ENCODE results near the gene ACP5.
"Not testable (repeated sequence)": the region's sequence is repeated elsewhere in the genome, so short reads cannot be mapped to it uniquely, and the experiment has no call there.

The ACP5 gene

DNA sequence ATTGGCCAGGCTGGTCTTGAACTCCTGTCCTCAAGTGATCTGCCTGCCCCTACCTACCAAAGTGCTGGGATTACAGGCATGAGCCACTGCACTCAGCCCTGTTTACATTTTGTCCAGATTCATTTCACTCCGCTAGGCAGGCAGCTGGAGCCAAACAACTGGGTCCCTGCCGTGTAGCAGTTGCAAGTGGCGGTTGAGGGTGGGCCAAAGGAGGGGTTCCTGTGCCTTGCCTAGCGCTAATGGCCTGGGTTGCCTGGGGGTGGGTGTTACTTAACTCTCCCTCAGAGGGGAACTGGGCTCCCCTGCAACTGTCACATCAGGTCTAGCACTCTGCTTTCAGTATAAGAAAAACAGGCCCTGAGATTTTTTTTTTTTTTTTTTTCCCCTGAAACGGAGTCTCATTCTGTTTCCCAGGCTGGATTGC lies 7.4 kb downstream of the ACP5 start:
- H3K9me2 ChIP-seq (replicated peaks; ENCODE audit: low read depth, low read length), result no peaks in the 10 kb centered on the region
- no peak overlapping the region for H2AFZ ChIP-seq (ENCODE audit: low read length)
- no peak overlapping the region for H3K9ac ChIP-seq (ENCODE audit: low read depth, low read length, poor library complexity, severe bottlenecking)
- H3F3A ChIP-seq (ENCODE audit: low read depth), result no peaks in the 10 kb centered on the region
- no peaks in the 10 kb centered on the region for H3K27me3 ChIP-seq (ENCODE audit: insufficient read depth, low read length, poor library complexity, severe bottlenecking)
- H3K36me3 ChIP-seq (ENCODE audit: insufficient read depth, low read length), result no peaks in the 10 kb centered on the region
- no peak overlapping the region for H3K4me3 ChIP-seq (ENCODE audit: low read length, poor library complexity, severe bottlenecking)
- no peaks in the 10 kb centered on the region for H4K20me1 ChIP-seq (ENCODE audit: insufficient read depth, low read length, poor library complexity, severe bottlenecking)
- H3K4me1 ChIP-seq (ENCODE audit: insufficient read depth, low read length, poor library complexity, severe bottlenecking), result peaks cover 4% of the 10 kb centered on the region
- TF ChIP-seq, protein P1, sequence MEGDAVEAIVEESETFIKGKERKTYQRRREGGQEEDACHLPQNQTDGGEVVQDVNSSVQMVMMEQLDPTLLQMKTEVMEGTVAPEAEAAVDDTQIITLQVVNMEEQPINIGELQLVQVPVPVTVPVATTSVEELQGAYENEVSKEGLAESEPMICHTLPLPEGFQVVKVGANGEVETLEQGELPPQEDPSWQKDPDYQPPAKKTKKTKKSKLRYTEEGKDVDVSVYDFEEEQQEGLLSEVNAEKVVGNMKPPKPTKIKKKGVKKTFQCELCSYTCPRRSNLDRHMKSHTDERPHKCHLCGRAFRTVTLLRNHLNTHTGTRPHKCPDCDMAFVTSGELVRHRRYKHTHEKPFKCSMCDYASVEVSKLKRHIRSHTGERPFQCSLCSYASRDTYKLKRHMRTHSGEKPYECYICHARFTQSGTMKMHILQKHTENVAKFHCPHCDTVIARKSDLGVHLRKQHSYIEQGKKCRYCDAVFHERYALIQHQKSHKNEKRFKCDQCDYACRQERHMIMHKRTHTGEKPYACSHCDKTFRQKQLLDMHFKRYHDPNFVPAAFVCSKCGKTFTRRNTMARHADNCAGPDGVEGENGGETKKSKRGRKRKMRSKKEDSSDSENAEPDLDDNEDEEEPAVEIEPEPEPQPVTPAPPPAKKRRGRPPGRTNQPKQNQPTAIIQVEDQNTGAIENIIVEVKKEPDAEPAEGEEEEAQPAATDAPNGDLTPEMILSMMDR (conservative IDR thresholded peaks at IDR 0.05; ENCODE audit: low read length), result no peak
- no peak for TF ChIP-seq EZH2phosphoT487 (IDR thresholded peaks at IDR 0.05; ENCODE audit: borderline replicate concordance)
- H3K4me2 ChIP-seq (ENCODE audit: low read depth, low read length, poor library complexity, severe bottlenecking), result no peak overlapping the region
- H3K79me2 ChIP-seq (ENCODE audit: insufficient read depth, low read length), result no peaks in the 10 kb centered on the region
- H3K9me3 ChIP-seq (ENCODE audit: insufficient read depth, low read depth, low read length), result no peaks in the 10 kb centered on the region

DNA sequence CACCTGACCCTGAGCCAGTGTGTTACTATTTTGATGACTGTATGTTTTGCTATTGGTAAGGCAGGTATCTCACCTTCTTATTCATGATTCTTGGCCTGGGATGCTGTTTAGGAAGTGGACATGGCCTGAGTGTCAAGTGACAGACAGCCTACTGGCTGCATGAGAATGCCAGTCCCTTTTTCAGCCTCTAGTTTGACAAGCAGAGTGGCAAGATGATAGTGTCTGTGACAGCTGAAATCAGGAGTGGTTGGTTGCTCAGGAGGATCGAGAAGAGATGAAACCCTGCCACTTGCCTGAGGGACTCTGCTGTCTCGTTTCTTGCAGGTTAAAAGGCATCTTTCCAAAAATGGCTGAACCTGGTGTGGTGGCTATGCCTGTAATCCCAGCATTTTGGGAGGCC lies 11.3 kb downstream of the ACP5 start:
- no peak overlapping the region for H3K4me3 ChIP-seq (ENCODE audit: low read length, poor library complexity, severe bottlenecking)
- TF ChIP-seq, protein P1 (conservative IDR thresholded peaks at IDR 0.05; ENCODE audit: low read length), result no peak
- H2AFZ ChIP-seq (ENCODE audit: low read length), result no peak overlapping the region
- no peaks in the 10 kb centered on the region for H3K9me3 ChIP-seq (ENCODE audit: insufficient read depth, low read depth, low read length)
- no peaks in the 10 kb centered on the region for H4K20me1 ChIP-seq (ENCODE audit: insufficient read depth, low read length, poor library complexity, severe bottlenecking)
- H3K36me3 ChIP-seq (ENCODE audit: insufficient read depth, low read length), result no peaks in the 10 kb centered on the region
- no peaks in the 10 kb centered on the region for H3K27me3 ChIP-seq (ENCODE audit: insufficient read depth, low read length, poor library complexity, severe bottlenecking)
- H3K4me2 ChIP-seq (ENCODE audit: low read depth, low read length, poor library complexity, severe bottlenecking), result no peak overlapping the region
- peaks cover 4% of the 10 kb centered on the region for H3K4me1 ChIP-seq (ENCODE audit: insufficient read depth, low read length, poor library complexity, severe bottlenecking)
- no peaks in the 10 kb centered on the region for H3K79me2 ChIP-seq (ENCODE audit: insufficient read depth, low read length)
- H3K9ac ChIP-seq (ENCODE audit: low read depth, low read length, poor library complexity, severe bottlenecking), result no peak overlapping the region
- H3K9me2 ChIP-seq (replicated peaks; ENCODE audit: low read depth, low read length), result no peaks in the 10 kb centered on the region
- H3F3A ChIP-seq (ENCODE audit: low read depth), result no peaks in the 10 kb centered on the region

DNA sequence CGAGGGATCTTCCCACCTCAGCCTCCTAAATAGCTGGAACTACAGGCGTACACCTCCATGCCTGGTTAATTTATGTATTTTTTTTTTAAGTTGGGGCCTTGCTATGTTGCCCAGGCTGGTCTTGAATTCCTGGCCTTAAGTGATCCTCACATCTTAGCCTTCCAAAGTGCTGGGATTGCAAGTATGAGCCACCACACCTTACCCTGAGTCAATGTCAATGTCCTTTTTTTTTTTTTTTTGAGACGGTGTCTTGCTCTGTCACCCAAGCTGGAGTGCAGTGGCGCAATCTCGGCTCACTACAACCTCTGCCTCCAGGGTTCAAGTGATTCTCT lies 11.8 kb downstream of the ACP5 start:
- H4K20me1 ChIP-seq (ENCODE audit: insufficient read depth, low read length, poor library complexity, severe bottlenecking); H2AFZ ChIP-seq (ENCODE audit: low read length); H3K4me2 ChIP-seq (ENCODE audit: low read depth, low read length, poor library complexity, severe bottlenecking); H3K79me2 ChIP-seq (ENCODE audit: insufficient read depth, low read length); H3K27me3 ChIP-seq (ENCODE audit: insufficient read depth, low read length, poor library complexity, severe bottlenecking); H3F3A ChIP-seq (ENCODE audit: low read depth); H3K36me3 ChIP-seq (ENCODE audit: insufficient read depth, low read length); H3K4me1 ChIP-seq (ENCODE audit: insufficient read depth, low read length, poor library complexity, severe bottlenecking); H3K4me3 ChIP-seq (ENCODE audit: low read length, poor library complexity, severe bottlenecking); H3K9ac ChIP-seq (ENCODE audit: low read depth, low read length, poor library complexity, severe bottlenecking); H3K9me2 ChIP-seq (replicated peaks; ENCODE audit: low read depth, low read length); H3K9me3 ChIP-seq (ENCODE audit: insufficient read depth, low read depth, low read length): not testable (repeated sequence)

DNA sequence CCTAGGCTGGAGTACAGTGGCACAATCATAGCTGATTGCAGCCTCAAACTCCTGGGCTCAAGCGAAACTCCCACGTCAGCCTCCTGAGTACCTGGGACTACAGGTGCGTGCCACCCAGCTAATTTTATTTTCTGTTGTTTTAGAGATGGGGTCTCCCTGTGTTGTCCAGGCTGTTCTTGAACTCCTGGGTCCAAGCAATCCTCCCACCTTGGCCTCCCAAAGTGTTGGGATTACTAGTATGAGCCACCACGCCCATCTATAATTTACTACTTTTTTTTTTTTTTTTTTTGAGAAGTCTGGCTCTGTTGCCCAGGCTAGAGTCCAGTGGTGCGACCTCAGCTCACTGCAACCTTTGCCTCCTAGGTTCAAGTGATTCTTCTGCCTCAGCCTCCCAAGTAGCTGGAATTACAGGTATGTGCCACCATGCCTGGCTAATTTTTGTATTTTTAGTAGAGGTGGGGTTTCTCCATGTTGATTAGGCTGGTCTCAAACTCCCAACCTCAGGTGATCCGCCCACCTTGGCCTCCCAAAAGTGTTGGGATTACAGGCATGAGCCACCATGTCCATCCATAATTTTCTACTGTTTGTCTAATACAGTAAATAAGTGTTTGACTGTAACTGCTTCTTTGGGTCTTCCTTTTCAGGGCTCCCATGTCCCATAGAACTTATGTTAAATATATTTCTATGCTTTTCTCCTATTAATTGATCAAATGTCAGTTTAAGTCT lies 13.2 kb downstream of the ACP5 start:
- H3K27me3 ChIP-seq (ENCODE audit: insufficient read depth, low read length, poor library complexity, severe bottlenecking); H3K9me3 ChIP-seq (ENCODE audit: insufficient read depth, low read depth, low read length); H3K36me3 ChIP-seq (ENCODE audit: insufficient read depth, low read length); H3K79me2 ChIP-seq (ENCODE audit: insufficient read depth, low read length); H3K9ac ChIP-seq (ENCODE audit: low read depth, low read length, poor library complexity, severe bottlenecking); H3K4me1 ChIP-seq (ENCODE audit: insufficient read depth, low read length, poor library complexity, severe bottlenecking); H4K20me1 ChIP-seq (ENCODE audit: insufficient read depth, low read length, poor library complexity, severe bottlenecking); H3K4me3 ChIP-seq (ENCODE audit: low read length, poor library complexity, severe bottlenecking); H3F3A ChIP-seq (ENCODE audit: low read depth); H2AFZ ChIP-seq (ENCODE audit: low read length); H3K9me2 ChIP-seq (replicated peaks; ENCODE audit: low read depth, low read length); H3K4me2 ChIP-seq (ENCODE audit: low read depth, low read length, poor library complexity, severe bottlenecking): not testable (repeated sequence)
